ENCODE measurements around the gene NAA35. TPM values are rescaled to one million over a fixed set of nuclear protein-coding genes. Genes with fewer than 3 reads are reported as not detected.
"Not testable (repeated sequence)": the region's sequence is repeated elsewhere in the genome, so short reads cannot be mapped to it uniquely, and the experiment has no call there.

NAA35 gene
- total RNA-seq, 1 donor from 2014 or later = 20.3 TPM

GRCh38 chr9:85914108-85914507 lies 26.8 kb upstream of the NAA35 start:
- TF ChIP-seq CTCF (IDR thresholded peaks at IDR 0.05) = no peak
- DNase-seq = no peak
- no peak for ATAC-seq
- H3K36me3 ChIP-seq = no peaks in the 10 kb centered on the region
- no peaks in the 10 kb centered on the region for H3K4me1 ChIP-seq
- no peaks in the 10 kb centered on the region for H3K9me3 ChIP-seq
- H3K27me3 ChIP-seq (ENCODE audit: low read depth) = no peaks in the 10 kb centered on the region
- no peak overlapping the region for H3K27ac ChIP-seq
- intact Hi-C loops (cut with DNase I) = no loop called here
- no peak overlapping the region for H3K4me3 ChIP-seq

GRCh38 chr9:85917756-85918155 lies 23.2 kb upstream of the NAA35 start:
- no peak for DNase-seq
- Histone ChIP-seq H3K27ac (no peak overlapping the region), H3K9me3 (no peaks in the 10 kb centered on the region), H3K27me3 (ENCODE audit: low read depth) (no peaks in the 10 kb centered on the region), H3K4me3 (no peak overlapping the region), H3K36me3 (no peaks in the 10 kb centered on the region), H3K4me1 (no peaks in the 10 kb centered on the region)
- intact Hi-C loops (cut with DNase I) = no loop called here
- ATAC-seq = no peak
- TF ChIP-seq CTCF (IDR thresholded peaks at IDR 0.05) = no peak

- no peak for ATAC-seq
- no peaks in the 10 kb centered on the region for H3K27me3 ChIP-seq (ENCODE audit: low read depth)
- intact Hi-C loops (cut with DNase I) = no loop called here
- H3K4me3 ChIP-seq = no peak overlapping the region
- no peaks in the 10 kb centered on the region for H3K4me1 ChIP-seq
- H3K36me3 ChIP-seq = no peaks in the 10 kb centered on the region
- no peak for DNase-seq
- no peaks in the 10 kb centered on the region for H3K9me3 ChIP-seq
- no peak for TF ChIP-seq CTCF (IDR thresholded peaks at IDR 0.05)
- H3K27ac ChIP-seq = no peak overlapping the region
These were observed 15.5 kb upstream of the NAA35 start for GRCh38 chr9:85925493-85925892.

GRCh38 chr9:85927076-85927475 lies 13.9 kb upstream of the NAA35 start:
- H3K4me1 ChIP-seq = no peaks in the 10 kb centered on the region
- intact Hi-C loops (cut with DNase I) = no loop called here
- H3K27me3 ChIP-seq (ENCODE audit: low read depth) = no peaks in the 10 kb centered on the region
- H3K9me3 ChIP-seq = no peaks in the 10 kb centered on the region
- no peaks in the 10 kb centered on the region for H3K36me3 ChIP-seq
- DNase-seq (no peak), ATAC-seq (no peak)
- no peak overlapping the region for H3K4me3 ChIP-seq
- no peak for TF ChIP-seq CTCF (IDR thresholded peaks at IDR 0.05)
- no peak overlapping the region for H3K27ac ChIP-seq

- no peak for TF ChIP-seq CTCF (IDR thresholded peaks at IDR 0.05)
- DNase-seq = no peak
- Histone ChIP-seq H3K4me3 (no peak overlapping the region), H3K27ac (no peak overlapping the region), H3K4me1 (no peaks in the 10 kb centered on the region), H3K27me3 (ENCODE audit: low read depth) (no peaks in the 10 kb centered on the region), H3K36me3 (no peaks in the 10 kb centered on the region), H3K9me3 (no peaks in the 10 kb centered on the region)
- intact Hi-C loops (cut with DNase I) = no loop called here
- no peak for ATAC-seq
These were observed 9.5 kb upstream of the NAA35 start for GRCh38 chr9:85931495-85931894.

- DNase-seq; intact Hi-C loops (cut with DNase I); H3K4me1 ChIP-seq; H3K27ac ChIP-seq; ATAC-seq; H3K9me3 ChIP-seq; H3K36me3 ChIP-seq; H3K27me3 ChIP-seq (ENCODE audit: low read depth); H3K4me3 ChIP-seq: not testable (repeated sequence)
These were observed 5.0 kb upstream of the NAA35 start for GRCh38 chr9:85935950-85936349.
